ENCODE data around the gene SCARB1.

Gene SCARB1

DNA sequence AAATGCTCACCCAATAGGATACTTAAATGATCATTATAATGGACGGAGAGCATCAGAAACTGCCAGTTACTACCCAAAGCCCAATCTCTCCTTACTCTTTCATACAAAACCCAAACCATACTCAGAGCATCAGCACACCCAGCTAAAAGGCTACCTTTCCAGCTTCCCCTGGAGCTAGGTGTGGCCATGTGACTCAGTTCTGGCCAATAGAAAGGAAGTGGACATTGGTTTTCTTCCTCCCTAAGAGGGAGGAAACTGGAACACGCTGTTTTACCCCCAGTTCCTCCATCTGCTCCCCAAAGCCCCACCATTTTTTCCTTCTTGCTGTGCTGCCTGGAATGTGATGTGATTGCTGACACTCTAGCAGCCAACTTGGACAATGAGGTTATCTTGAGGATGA, 50.7 kb downstream of the SCARB1 start:
- no peak overlapping the region for H3K4me3 ChIP-seq (ENCODE audit: low read depth, low read length)
- no peak for TF ChIP-seq CTCF (conservative IDR thresholded peaks at IDR 0.05; ENCODE audit: low read depth, low read length)
- DNase-seq (ENCODE audit: low read depth) = no peak

DNA sequence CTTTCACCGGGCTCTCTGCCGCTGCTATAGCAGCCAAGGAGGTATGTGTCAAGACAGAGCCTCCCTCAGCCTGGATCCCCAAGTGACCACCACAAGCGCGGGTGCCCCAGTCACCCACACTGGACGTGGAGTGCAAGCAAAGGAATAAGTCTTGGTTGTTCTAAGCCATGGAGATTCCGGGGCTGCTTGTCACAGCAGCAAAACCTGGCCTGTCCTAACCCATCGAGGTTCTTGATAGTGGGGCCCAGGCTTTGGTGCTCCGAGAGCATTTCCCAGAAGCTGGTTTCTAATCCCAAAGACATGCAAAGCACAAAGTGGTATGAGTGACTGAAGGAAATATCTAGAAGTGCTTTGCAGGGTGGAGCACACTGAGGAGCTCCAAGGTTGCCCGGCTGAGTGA, 51.3 kb downstream of the SCARB1 start:
- TF ChIP-seq CTCF (conservative IDR thresholded peaks at IDR 0.05; ENCODE audit: low read depth, low read length) = no peak
- no peak for DNase-seq (ENCODE audit: low read depth)
- no peak overlapping the region for H3K4me3 ChIP-seq (ENCODE audit: low read depth, low read length)

- no peak for DNase-seq (ENCODE audit: low read depth)
- no peak overlapping the region for H3K4me3 ChIP-seq (ENCODE audit: low read depth, low read length)
- no peak for TF ChIP-seq CTCF (conservative IDR thresholded peaks at IDR 0.05; ENCODE audit: low read depth, low read length)
Observed at GRCh38 chr12:124811633-124812032, 52.0 kb downstream of the SCARB1 start.

- TF ChIP-seq CTCF (conservative IDR thresholded peaks at IDR 0.05; ENCODE audit: low read depth, low read length) = no peak
- no peak for DNase-seq (ENCODE audit: low read depth)
- H3K4me3 ChIP-seq (ENCODE audit: low read depth, low read length) = no peak overlapping the region
Observed at GRCh38 chr12:124809878-124810277, 53.8 kb downstream of the SCARB1 start.

GRCh38 chr12:124809391-124809790, 54.3 kb downstream of the SCARB1 start:
- DNase-seq (ENCODE audit: low read depth) = no peak
- no peak overlapping the region for H3K4me3 ChIP-seq (ENCODE audit: low read depth, low read length)
- no peak for TF ChIP-seq CTCF (conservative IDR thresholded peaks at IDR 0.05; ENCODE audit: low read depth, low read length)

GRCh38 chr12:124808272-124808671, 55.4 kb downstream of the SCARB1 start:
- H3K4me3 ChIP-seq (ENCODE audit: low read depth, low read length) = no peak overlapping the region
- DNase-seq (ENCODE audit: low read depth) = no peak
- TF ChIP-seq CTCF (conservative IDR thresholded peaks at IDR 0.05; ENCODE audit: low read depth, low read length) = no peak

GRCh38 chr12:124805876-124806668, 57.6 kb downstream of the SCARB1 start:
- DNase-seq (ENCODE audit: low read depth) = no peak
- no peak for TF ChIP-seq CTCF (conservative IDR thresholded peaks at IDR 0.05; ENCODE audit: low read depth, low read length)
- no peak overlapping the region for H3K4me3 ChIP-seq (ENCODE audit: low read depth, low read length)
